ENCODE results near the gene TBC1D4. TPM values are rescaled to one million over a fixed set of nuclear protein-coding genes. Genes with fewer than 3 reads are reported as not detected.
"Not testable (repeated sequence)": the region's sequence is repeated elsewhere in the genome, so short reads cannot be mapped to it uniquely, and the experiment has no call there.

TBC1D4 gene
- total RNA-seq, 1 donor: 6.5 TPM

DNA sequence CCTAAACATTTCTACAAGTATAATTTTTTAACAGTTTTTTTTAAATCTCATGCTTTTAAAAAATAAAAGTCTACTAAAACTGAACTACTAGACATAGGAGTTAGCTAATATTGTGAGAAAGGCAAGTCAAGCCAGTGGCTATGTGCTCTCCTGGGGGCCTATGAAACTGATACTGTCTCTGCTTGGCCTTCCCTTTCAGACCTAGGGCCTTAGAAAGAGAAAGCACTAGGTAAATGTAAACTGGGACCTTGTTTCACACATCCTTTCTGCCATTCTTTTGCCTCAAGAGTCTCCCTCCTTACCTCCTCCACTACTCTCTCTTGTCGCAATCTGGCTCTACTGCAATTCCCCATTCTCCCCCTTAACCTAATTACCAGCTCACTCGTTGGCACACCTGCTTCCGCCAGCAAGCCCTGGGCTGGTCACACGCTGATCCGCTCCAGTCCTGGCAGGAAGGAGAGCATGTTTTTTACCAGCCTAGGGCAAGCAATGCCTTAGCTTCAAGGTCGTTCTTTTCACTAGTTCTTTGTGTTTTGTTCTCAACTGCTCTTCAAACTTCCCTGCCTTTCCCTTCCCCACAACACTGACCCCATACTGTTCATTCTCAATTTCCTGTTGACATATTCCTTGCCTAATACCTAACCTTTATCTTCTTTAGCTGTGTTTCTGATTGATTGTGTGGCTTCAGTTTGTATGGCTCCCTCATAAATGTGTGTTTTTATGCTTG, 23.1 kb downstream of the TBC1D4 start:
- no peak for DNase-seq (ENCODE audit: low read depth in 2 of 3, low spot score in 2 of 3)

DNA sequence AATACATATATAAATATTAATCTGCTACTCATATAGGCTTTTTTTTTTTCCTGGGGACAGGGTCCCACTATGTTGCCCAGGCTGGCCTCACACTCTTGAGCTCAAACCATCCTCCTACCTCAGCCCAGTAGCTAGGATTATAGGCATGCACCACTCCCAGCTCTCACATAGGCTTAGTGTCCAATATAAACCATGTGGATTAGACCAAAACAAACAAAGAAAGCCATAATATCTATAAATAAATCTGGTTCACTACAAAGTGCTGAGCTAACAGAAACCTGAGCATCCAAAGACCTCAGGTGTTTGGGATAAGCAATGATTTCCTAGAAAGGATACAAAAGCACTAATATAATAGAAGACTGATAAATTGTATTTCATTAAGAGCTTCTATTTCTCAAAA, 26.0 kb downstream of the TBC1D4 start:
- DNase-seq (ENCODE audit: low read depth in 2 of 3, low spot score in 2 of 3): no peak

DNA sequence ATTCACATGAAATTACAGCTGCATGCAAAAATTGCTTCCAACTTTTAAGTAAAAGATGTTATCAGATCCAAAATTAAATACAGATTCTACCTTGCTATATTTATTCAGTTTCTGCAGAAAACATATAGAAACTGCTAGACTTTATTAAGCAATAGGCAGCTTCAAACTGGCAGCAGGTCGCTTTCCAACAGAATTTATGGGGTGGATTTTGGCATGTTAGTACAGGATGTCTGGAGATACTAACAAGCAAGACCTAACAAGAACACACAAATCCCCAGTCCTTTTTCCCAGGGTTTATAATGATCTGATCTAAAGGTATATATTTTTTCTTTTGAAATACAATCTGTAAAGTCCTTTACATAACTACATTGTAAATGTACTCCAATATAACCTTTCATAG, 27.5 kb downstream of the TBC1D4 start:
- DNase-seq (ENCODE audit: low read depth in 2 of 3, low spot score in 2 of 3): no peak

DNA sequence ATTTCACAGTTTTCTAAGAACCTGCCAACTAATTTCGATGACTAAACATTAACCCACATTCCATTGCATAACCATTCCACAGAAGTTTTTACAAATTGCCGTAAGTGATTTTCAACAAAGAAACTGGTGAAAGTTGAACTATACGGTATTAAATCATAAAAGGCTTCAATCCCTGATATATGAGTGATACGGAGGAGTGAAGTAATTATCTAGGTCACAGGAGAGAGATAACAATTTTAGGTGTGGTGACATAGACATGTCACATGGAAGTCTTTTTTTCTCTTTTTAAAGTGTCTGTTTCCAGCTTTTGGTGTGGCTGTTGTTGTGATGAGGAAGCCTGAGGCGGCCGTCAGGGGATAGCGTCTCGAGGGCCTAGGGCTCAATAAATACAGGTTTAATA, 29.4 kb downstream of the TBC1D4 start:
- no peak for DNase-seq (ENCODE audit: low read depth in 2 of 3, low spot score in 2 of 3)

DNA sequence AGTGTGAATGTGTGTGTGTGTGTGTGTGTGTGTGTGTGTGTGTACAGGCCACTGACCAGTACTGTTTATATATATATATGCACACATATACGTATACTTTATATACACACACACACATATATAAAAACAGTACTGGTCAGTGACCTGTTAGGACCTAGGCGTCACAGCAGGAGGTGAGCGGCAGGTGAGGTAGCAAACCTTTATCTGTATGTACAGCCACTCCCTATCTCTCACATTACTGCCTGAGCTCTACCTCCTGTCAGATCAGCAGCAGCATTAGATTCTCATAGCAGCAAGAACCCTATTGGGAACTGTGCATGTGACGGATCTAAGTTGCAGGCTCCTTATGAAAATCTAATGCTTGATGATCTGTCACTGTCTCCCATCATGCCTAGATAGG, 34.5 kb downstream of the TBC1D4 start:
- no peak for DNase-seq (ENCODE audit: low read depth in 2 of 3, low spot score in 2 of 3)

DNA sequence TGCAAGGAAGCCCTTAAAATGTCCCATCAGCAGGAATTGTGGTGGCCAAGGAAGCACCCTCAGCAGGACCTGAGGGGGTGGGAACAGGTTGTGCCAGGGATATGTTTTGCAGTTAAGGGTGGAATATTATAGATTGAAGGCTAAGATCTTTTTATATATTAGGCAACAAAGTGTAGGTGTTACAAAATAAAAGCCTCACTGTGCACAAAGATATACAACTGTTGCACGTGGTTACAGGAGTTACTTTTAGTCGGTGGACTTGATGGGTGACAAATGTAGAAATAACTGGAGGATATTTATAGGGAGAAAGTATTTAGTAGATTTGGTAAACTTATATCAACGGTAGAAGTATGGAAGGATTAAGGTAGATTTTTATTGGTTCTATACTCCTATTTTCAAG, 35.1 kb downstream of the TBC1D4 start:
- no peak for DNase-seq (ENCODE audit: low read depth in 2 of 3, low spot score in 2 of 3)

DNA sequence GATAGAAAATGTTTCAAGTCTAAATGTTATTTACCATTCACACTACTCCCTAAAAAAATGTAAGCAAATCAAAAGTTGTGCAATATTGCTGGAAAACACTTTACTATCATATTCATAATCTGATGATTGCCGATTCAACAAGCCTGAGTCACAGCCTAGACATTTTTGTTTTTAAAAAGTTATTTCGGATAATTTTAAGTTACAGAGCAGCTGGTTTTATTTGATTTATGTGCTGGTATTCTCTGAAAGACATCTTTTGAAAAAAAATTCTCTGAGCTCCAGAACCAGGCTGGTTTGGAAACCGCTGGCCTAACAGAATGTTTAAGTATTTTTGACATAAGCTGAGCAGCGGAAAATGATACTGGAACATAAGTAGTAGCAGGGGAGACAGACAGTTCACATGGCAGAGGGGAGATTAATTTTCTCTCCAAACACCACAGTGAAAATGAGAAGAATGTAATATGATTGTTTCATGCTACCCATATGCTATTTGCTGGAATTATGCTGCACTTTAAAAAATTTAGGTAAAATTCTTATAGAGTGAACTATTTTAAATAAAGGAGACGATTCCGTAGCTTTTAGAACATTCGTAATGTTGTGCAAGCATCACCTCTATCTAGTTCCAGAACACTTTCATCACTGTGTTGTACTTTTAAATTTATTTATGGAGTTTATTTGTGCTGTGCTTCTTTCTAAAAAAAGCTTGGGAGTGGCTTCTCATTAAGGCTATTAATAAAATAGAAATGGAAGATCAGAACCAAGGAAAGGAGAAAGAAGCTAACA, 36.1 kb downstream of the TBC1D4 start:
- DNase-seq (ENCODE audit: low read depth in 2 of 3, low spot score in 2 of 3): no peak

DNA sequence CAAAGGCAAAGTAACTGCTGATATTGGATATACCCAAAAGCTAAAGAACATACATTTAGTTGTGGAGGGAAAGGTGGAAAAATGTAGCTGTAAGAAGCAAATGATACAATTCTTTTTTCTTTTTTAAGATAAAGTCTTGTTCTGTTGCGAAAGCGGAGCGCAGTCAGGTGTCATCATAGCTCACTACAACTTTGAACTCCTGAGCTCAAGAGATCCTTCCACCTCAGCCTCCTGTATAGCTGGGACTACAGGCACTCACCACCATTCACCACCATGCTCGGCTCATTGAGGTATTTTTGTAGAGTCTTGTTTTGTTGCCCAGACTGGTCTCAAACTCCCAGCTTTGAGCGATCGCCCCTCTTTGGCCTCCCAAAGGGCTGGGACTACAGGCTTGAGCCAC, 38.0 kb downstream of the TBC1D4 start:
- no peak for DNase-seq (ENCODE audit: low read depth in 2 of 3, low spot score in 2 of 3)

DNA sequence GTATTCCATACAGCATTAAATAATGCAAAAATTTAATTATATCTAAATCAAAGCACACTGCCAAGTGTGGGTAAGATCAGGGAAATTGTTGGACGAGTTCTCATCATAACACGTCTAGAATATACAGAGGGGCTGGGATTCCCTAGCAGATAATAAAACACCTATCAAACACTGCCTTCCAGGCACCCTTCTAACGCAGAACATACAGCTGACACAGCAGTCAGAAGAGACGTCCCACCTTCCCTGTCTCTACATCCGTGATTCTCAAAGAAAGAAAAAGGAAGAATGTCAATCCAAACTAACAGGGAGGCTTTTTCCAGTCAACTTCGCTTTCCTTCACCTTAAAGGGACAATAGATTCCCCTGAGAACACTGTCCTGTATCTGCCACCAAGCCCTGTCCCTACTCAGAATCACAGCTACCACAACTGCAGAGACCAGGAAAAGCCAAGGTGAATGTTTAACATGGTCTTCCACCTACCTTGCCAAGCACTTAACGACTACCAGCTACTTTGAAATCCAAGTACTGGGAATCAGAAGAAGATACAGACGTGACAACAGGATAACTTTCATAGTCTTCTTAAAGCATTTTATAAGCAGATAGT, 38.5 kb downstream of the TBC1D4 start:
- DNase-seq (ENCODE audit: low read depth in 2 of 3, low spot score in 2 of 3): no peak

DNA sequence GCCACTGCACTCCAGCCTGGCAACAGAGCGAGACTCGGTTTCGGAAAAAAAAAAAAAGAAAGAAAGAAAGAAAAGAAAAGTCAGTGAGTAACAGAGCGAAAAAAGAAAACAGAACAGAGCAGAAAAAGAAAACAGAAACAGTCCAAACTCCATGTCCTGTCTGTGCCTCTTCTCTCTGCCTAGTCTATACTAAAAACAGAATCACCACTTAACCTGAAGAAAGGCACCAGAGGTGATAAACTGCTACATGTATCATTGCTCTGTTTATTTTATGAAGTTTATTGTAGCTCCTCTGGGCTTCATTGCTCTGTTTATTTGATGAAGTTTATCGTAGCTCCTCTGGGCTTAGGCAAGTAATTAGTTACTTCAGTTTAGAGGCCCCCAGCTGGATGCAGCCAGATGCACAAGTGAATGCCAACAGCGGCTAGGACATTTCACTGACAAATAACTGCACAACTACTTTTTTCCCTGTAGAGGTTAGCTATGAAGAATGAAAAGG, 39.2 kb downstream of the TBC1D4 start:
- DNase-seq (ENCODE audit: low read depth in 2 of 3, low spot score in 2 of 3): no peak

DNA sequence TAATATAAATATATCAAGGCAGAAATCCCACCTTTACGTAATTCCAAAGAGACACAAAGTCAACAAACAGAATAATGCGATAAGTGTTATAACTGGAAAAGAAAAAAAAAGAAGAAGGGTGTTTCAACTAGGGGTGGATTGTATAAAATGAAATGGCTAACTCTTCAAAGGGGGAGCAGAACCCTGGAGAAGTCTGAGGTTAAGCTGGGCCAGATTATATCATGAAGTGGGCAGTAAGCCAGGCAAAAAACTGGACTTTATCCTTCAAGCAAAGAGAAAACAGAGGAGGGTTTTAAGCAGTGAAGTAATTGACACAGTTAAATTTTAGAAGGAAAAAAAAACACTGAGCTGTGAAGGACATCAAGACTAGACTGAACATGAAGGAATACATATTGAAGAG, 41.9 kb downstream of the TBC1D4 start:
- DNase-seq (ENCODE audit: low read depth in 2 of 3, low spot score in 2 of 3): no peak

DNA sequence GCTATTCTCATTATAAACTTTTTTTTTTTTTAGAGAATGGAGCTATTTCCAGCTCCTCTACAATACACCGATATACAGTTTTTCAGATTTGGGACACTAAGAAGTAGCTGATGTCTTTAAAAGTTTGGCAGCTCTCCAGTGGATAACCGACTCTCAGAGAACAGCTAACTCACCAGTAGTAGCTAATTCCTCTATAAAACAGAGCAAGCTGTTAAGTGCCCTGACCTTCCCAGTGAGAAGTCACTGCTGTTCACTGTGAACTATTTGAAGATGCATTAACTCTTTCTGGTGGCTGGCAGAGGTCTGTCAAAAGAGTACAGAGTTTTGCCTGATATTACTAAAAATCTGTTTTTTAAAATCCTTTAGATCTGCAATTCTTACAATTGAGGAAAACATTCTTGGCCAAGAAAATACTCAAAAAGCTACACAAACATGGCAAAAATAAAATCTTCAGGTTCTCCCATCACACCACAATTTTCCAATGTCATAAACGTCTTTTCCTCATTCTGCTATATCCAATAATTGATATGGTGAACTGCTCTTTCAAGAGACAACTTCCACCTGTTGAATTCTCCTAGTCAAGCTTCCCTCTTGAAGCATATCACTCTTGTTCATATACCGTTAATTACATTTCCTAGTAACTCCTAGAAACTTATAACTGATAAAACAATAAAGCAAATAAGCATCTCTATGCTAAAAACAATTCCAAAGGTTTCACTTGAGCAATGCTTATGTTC, 44.2 kb downstream of the TBC1D4 start:
- DNase-seq (ENCODE audit: low read depth in 2 of 3, low spot score in 2 of 3): no peak

DNA sequence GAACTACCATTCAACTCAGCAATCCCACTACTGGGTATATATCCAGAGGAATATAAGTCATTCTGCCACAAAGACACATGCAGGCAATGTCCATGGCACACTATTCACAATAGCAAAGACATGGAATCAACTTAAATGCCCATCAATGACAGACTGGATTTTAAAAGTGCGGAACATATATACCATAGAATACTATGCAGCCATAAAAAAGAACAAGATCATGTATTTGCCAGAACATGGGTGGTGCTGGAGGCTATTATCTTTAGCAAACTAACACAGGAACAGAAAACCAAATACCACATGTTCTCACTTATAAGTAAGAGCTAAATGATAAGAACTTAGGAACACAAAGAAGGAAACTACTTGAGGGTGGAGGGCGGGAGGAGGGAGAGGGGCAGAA, 47.8 kb downstream of the TBC1D4 start:
- DNase-seq (ENCODE audit: low read depth in 2 of 3, low spot score in 2 of 3): not testable (repeated sequence)

DNA sequence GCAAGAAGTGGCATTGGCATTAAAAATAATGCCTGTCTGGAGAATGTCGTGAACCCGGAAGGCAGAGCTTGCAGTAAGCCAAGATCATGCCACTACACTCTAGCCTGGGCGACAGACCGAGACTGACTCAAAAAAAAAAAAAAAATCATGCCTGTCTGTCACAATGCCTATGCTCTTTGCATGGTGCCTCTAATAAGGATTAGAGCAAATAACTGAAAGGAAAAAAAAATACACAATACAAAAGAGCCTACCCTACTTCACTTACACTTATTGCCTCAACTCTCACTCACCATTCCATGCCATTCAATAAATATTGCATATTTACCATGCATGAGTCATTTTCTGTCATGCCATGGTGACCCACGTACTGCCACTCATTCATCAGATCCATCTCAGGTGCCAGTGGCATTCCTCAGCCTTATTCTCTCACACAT, 49.1 kb downstream of the TBC1D4 start:
- no peak for DNase-seq (ENCODE audit: low read depth in 2 of 3, low spot score in 2 of 3)

DNA sequence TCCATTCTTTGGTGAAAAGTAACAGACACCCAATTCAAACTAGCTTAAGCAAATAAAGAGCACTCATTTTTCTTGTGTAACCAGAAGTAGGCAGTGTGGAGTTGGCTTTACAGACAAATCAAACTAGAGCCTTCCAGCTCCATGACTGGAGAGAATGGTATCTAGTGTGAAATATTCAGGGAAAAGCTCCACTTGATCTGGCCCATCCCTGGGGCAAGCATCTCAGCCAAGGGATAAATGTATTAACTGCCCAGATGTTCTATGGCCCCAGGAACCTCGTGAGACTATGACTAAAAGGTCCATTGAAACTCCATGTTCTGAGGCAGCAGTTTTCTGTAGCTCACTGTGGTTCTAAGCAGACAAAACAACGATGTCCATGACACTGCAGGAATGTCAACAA, 49.9 kb downstream of the TBC1D4 start:
- no peak for DNase-seq (ENCODE audit: low read depth in 2 of 3, low spot score in 2 of 3)

DNA sequence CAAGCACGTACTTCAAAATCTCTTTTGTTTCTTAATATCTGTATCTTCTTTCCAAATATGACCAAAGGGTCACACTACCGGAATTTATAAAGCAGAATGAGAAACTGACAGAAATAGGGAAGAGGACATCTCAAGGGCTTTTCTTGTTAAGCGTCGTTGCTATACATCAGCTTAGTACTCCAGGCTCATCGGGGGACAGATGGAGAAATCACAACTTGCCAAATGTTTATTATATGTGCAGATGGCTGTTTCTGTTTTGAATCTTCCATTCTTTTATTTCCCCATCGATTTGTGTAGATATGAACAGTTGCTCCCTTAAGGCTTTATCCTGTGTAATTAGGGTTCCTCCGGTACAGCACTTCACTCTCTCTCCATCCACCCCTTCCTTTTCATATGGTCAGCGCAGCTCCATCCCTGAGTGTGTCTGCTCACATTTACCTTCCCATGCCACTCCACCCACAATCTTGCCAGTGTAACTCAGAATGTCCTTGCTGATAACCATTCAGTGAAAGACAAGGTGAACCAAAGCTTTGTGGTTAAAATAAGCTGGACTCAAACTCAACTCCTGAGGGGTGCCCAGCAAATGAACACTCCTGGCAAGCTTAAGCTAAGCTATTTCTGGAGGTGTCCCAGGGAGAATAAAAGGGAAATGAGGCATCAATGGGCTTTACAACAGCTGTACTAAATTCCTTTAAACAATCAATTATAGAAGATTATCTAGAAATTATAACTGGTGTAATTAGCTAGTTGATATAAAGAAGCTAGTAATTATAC, 51.3 kb downstream of the TBC1D4 start:
- DNase-seq (ENCODE audit: low read depth in 2 of 3, low spot score in 2 of 3): no peak

DNA sequence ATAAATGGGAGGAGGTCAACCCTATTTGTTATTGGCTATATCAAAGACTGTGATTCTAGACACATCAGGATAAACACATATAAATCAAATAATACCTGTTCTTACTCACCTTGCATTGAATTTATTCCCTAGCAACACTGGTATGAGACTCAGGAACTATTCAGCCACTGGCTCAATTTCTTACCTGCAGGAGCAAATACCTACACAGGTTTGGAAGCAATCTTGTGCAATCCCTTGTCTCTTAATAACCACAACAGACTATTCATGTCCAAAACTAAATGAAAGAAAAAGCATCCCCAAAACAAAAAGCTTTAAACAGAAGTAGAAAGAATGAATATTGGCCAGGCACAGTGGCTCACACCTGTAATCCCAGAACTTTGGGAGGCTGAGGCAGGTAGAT, 55.5 kb downstream of the TBC1D4 start:
- DNase-seq (ENCODE audit: low read depth in 2 of 3, low spot score in 2 of 3): no peak

DNA sequence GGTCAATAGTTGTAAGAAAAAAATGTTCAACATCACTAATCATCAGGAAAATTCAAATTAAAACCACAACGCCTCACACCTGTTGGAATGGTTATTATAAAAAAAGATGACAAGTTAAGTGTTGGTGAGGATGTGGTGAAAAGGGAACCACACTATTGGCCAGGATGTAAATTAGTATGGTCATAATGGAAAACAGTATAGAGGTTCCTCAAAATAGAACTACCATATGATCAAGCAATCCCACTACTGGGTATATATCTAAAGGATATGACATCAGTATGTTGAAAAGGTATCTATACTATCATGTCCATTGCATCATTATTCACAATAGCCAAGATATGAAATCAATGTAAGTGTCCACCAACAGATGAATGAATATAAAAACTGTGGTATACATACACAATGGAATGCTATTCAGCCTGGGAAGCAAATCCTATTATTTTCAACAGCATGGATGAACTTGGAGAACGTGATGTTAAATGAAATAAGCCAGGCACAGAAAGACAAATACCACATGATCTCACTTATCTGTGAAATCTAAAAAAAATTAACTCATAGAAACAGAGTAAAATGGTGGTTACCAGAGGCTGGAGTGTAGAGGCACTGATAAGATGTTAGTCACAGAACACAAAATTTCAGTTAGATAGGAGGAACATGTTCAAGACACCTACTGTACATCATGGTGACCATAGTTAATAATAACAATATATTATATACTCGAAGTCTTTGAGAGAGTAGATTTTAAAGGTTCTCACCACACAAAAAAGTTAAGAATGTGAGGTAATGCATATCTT, 56.6 kb downstream of the TBC1D4 start:
- DNase-seq (ENCODE audit: low read depth in 2 of 3, low spot score in 2 of 3): no peak

DNA sequence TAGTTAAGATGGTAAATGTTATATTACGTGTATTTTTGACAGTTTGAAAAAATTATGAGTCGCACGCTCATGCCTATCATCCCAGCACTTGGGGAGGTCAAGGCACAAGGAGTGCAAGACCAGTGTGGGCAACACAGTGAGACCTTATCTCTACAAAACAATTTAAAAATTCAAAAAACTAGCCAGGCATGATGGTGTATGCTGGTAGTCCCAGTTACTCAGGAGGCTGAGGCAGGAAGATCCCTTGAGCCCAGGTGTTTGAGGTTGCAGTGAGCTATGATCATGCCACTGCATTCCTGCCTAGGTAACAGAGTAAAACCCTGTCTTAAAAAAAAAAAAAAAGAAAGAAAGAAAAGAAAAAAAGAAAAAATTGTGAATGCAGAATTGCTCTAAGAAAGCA, 58.0 kb downstream of the TBC1D4 start:
- DNase-seq (ENCODE audit: low read depth in 2 of 3, low spot score in 2 of 3): no peak

DNA sequence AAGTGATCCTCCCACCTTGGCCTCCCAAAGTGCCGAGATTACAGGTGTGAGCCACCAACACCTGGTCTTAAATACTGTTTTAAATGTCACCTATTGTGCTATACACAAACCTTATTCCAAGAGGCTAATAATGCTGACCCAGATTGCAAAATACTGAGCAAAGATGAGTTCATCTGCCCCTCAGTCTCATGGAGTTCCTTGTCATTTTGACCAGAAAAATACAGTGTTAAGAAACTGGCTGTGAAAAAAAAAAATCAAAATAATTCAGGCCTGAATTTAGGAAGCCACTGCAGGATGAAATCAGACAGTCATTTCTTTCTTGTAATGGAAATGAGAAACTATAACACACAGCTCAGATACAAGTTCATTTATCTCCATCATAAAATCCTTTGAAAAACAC, 59.9 kb downstream of the TBC1D4 start:
- DNase-seq (ENCODE audit: low read depth in 2 of 3, low spot score in 2 of 3): no peak
